Ishikawa (cell line): ENCODE data around the gene MIA2.

ENCODE experiments used
- CEBPB ChIP-seq: IDR thresholded peaks from 2 replicates; pipeline ENCODE4 v1.6.1; 2012
- EP300 ChIP-seq: IDR thresholded peaks from 2 replicates; pipeline ENCODE4 v1.6.1; 2012; ENCODE audit warnings: borderline replicate concordance
- ZBTB7A ChIP-seq: IDR thresholded peaks from 2 replicates; pipeline ENCODE4 v1.6.1; 2012; ENCODE audit warnings: low read depth
- TF ChIP-seq, protein P1 (sequence below): IDR thresholded peaks from 2 replicates; pipeline ENCODE4 v1.6.1; 2012; ENCODE audit warnings: low read depth, mild to moderate bottlenecking
- TF ChIP-seq, protein P2 (sequence below): IDR thresholded peaks from 2 replicates; pipeline ENCODE4 v1.6.1; 2012
- TF ChIP-seq, protein P3 (sequence below): IDR thresholded peaks from 2 replicates; pipeline ENCODE4 v1.6.1; 2012

DNA sequence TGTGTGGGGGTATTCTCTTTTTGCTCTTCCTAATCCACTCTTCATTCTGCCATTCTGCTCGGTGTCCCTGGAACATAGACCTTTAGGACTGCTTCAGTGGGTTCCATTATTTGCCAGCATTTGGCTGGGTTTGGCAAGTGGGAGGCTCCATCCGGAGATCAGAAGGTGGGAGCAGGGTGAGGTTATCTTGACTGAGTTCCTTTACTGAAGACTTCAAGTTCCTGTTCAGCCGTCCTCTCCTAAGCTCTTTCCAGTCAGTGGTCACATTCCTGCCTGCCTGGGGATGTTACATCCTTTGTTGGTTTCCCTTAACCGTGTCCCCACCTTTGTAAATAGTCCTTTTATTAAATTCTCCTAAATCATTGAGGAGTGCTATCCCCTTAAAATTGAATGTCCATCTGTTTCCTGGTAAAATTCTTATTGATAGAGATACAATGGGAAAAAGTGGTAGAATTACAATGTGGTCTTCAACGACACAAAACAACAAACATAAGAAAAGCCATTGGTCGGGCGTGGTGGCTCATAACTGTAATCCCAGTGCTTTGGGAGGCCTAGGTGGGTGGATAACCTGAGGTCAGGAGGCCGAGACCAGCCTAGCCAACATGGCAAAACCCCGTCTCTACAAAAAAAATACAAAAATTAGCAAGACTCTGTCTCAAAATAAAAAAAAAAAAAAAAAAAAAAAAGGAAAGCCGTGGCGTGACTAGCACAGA lies 5.0 kb upstream of the MIA2 start:
- TF ChIP-seq, protein P1, sequence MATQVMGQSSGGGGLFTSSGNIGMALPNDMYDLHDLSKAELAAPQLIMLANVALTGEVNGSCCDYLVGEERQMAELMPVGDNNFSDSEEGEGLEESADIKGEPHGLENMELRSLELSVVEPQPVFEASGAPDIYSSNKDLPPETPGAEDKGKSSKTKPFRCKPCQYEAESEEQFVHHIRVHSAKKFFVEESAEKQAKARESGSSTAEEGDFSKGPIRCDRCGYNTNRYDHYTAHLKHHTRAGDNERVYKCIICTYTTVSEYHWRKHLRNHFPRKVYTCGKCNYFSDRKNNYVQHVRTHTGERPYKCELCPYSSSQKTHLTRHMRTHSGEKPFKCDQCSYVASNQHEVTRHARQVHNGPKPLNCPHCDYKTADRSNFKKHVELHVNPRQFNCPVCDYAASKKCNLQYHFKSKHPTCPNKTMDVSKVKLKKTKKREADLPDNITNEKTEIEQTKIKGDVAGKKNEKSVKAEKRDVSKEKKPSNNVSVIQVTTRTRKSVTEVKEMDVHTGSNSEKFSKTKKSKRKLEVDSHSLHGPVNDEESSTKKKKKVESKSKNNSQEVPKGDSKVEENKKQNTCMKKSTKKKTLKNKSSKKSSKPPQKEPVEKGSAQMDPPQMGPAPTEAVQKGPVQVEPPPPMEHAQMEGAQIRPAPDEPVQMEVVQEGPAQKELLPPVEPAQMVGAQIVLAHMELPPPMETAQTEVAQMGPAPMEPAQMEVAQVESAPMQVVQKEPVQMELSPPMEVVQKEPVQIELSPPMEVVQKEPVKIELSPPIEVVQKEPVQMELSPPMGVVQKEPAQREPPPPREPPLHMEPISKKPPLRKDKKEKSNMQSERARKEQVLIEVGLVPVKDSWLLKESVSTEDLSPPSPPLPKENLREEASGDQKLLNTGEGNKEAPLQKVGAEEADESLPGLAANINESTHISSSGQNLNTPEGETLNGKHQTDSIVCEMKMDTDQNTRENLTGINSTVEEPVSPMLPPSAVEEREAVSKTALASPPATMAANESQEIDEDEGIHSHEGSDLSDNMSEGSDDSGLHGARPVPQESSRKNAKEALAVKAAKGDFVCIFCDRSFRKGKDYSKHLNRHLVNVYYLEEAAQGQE: no peak
- TF ChIP-seq, protein P2, sequence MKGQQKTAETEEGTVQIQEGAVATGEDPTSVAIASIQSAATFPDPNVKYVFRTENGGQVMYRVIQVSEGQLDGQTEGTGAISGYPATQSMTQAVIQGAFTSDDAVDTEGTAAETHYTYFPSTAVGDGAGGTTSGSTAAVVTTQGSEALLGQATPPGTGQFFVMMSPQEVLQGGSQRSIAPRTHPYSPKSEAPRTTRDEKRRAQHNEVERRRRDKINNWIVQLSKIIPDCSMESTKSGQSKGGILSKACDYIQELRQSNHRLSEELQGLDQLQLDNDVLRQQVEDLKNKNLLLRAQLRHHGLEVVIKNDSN: no peak
- TF ChIP-seq, protein P3, sequence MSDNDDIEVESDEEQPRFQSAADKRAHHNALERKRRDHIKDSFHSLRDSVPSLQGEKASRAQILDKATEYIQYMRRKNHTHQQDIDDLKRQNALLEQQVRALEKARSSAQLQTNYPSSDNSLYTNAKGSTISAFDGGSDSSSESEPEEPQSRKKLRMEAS: no peak
- no peak for TF ChIP-seq CEBPB
- TF ChIP-seq EP300: no peak
- no peak for TF ChIP-seq ZBTB7A
